Skeletal muscle cell (primary cell): ENCODE data around the gene NUDT8.

Experiments used
- DNase-seq: peaks from one replicate; pipeline ENCODE4 v3.0.0-alpha.2; 2010; ENCODE audit warnings: low read depth
- H3K4me3 ChIP-seq: 2 replicates; pipeline ENCODE4 v1.5.1; 2011; ENCODE audit warnings: low read depth, mild to moderate bottlenecking, control low read depth, low read length, moderate library complexity

Gene NUDT8, protein sequence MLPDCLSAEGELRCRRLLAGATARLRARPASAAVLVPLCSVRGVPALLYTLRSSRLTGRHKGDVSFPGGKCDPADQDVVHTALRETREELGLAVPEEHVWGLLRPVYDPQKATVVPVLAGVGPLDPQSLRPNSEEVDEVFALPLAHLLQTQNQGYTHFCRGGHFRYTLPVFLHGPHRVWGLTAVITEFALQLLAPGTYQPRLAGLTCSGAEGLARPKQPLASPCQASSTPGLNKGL

DNA sequence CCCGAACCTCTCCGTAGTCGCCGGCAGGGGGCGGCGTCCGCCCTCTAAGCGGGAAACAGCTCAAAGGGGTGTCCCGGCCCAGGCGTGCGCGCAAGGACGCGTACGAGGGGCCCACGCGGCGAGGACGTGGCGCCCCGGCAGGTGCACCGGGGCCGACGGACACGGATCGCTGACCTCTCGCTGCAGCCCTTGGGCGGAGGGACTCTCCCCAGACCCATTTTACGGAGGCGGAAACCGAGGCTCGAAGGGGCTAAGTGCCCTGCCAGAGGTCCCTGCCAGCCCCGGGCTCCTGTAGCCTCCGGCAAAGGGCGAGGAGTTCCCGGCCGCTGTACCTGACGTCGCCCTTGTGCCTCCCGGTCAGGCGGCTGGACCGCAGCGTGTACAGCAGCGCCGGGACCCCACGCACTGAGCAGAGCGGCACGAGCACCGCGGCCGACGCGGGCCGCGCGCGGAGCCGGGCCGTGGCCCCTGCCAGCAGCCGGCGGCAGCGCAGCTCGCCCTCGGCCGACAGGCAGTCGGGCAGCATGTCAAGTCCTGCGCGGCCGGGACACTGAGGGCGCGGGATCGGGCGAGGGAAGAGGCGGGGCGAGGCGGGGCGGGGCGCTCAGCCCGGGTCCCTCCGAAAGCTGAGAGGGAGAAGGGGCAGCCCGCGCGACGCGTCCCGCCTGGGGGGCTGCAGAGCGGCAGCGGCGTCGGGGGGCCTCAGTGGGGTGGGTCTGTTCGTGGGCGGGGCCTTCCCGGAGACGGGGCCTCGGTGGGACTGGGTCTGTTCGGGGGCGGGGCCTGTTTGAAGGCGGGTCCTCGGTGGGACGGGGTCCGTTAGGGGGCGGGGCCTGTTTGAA, at the start of gene NUDT8:
TSS of gene NUDT8 (minus strand) at position 552 of the 842 bp plus-strand sequence. CDS start at position 526, 26 bp downstream.
- H3K4me3 ChIP-seq = peak within 1 kb of the TSS; percentile 74
- DNase-seq = peak; percentile 21

DNA sequence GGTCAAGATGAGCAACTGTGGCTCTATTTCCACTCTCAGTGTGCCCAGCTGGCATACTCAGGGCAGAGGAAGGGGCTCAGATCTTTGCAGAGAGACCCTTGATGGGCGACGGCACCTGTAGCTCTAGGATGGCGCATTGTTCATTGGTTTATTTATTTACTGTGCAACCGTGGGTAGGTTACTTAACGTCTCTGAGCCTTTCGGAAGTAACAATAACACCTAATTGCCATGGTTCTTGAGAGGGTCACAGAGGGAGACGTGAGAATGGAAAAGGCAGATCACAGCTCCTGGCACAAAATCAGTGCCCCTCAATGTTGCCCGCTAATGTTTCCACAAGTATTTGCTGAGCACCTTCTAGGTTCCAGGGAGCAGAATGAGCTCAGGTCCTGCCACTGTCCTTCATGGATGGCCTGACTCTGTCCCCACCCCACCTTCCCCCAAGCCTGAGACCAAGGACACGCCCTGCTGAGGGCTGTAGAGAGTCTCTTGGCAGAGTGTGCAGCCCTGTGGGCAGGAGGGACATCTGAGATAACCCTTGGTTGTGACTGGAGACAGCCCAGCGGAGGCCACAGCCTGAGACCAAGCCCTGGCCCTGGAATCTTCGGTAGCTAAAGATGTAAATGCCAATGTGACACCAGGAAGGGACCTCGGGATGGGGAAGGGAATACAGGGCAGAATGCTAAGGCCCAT, 45.5 kb upstream of the NUDT8 start:
- no peak for DNase-seq
- no peak overlapping the region for H3K4me3 ChIP-seq

DNA sequence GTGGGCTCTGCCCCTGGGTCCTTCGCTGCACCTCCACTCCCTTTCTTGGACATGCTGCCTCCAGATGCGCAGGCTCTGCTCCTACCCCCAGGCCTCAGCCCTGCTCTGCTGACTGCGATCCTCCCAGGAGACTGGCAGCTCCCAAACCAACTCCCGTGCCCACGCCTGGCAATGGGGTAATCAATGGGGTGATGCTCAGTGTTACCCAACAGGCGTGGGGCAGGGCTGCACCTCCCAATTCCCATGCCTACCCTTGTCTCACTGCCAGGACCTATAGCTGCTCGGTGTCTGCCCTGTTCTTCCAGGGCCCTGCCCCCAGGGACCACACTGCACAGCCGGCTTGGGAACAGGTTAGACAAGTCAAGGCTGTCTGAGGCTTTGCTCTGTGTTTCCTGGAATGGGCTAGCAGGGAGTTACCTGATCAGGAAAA, 44.7 kb upstream of the NUDT8 start, which contains the start of gene ALDH3B2:
TSS of gene ALDH3B2 (minus strand) at position 182 of the 430 bp plus-strand sequence. CDS start 7,688 bp downstream, outside the sequence.
- H3K4me3 ChIP-seq = no peak within 1 kb of the TSS
- no peak for DNase-seq

DNA sequence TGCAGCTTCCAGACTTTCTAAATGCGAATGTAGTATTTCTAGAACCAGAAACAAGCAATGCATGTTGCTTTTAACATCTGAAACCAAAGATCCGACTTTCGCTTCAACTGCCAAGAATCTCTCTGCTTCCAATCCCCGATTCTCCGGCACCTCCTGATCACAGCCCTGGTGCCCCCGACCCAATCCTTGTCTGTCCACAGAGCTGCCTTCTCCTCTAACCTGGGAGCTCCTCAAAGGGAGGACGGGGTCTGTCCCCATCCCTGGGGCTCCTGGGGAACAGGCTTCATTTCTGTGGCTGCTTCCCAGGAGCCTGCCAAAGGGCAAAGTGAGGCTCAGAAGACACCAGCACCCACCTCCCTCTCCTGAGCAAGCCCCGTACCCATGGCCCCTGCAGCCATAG, 44.2 kb upstream of the NUDT8 start:
- no peak for DNase-seq
- H3K4me3 ChIP-seq = no peak overlapping the region

DNA sequence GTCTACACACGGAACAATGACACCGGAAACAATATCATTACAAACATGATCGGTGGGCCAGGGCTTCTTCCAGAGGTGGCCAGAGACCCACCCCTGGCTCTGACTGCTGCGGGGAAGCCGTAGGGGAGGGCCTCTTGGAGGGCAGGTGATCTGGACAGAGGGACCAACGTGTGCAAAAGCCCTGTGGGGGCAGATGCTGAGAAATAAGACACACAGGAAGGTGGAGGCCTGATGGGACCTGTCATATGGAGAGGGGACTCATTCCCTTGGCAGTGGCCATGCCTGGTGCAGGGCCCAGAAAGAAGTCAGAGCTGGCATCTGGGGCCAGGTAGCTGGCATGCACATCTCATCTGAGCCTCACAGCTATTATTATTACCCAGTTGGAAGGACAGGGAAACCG, 43.6 kb upstream of the NUDT8 start:
- DNase-seq = no peak
- no peak overlapping the region for H3K4me3 ChIP-seq

DNA sequence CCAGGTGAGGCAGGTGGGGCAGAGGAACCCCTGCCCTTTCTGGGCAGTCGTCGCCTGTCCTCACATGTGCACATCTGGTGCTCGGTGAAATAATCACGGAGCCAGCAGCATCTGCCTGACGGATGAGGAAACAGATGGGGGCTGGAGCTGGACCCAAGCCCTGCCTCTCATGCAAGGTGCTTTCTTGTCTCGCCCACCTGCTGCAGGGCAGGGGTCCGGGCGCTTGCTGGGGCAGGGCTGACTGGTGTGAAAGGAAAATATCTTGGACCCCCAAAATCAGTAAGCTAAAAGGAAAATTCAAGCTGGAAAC, 41.4 kb upstream of the NUDT8 start:
- no peak overlapping the region for H3K4me3 ChIP-seq
- no peak for DNase-seq

DNA sequence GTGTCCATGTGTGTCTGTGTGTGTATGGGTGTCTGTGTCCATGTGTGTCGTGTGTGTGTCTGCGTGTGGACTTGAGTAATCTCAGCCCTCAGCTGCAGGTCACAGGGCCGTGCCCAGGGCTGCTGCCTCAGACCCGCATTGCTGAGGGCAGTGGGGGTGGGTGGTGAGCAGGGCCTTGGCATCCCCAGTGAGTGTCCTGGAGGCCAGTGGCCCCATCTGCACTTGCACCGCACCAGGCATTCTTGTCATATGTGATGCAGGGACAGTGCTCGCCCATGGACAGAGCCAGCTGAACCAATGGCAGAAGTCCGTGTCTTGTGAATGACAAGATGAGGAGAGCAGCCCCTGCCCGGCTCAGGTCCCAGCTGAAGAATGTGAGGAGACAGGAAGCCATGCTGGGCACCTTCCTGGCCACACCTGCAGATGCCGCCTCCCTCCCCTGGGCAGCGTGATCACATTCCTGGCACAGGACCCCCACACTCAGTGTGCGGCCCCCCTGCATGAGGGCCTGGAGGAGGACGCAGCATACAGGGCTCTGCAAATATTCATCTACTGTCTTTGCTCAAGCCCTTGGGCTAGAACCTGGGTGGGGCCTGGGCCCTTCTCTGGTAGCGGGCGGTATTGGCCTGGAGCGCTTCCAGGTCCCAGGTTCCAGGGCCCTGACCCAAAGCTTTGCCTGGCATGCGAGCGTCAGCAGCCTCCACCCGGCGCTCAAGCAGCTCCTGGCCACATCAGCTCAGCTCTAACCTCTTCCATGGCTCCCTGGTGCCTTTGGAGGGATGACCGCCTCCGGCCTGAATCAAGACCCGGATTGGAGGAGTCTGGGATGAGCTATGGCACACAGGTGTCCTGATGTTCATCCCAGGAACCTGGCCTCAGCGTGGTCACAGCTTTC, 40.8 kb upstream of the NUDT8 start:
- DNase-seq = no peak
- no peak overlapping the region for H3K4me3 ChIP-seq

DNA sequence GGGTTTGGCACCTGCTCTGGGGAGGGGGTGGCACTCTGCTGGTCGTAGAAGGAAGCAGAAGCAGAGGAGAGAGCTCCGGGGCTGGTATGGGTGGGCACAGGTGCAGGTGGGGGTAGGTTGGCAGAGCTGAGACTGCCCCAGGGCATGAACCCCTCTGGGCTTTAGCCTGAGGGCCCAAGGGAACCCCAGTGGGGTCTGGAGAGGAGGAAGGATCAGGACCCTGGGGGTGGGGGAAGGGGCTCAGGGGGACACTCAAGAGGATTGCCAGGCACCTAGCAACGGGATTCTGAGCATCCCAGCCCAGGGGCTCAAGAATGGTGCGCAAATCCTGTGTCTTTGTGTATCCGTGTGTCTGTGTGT, 38.4 kb upstream of the NUDT8 start:
- no peak for DNase-seq
- no peak overlapping the region for H3K4me3 ChIP-seq

- DNase-seq = no peak
- H3K4me3 ChIP-seq = no peak overlapping the region
Observed at GRCh38 chr11:67667490-67668191, 37.9 kb upstream of the NUDT8 start.

DNA sequence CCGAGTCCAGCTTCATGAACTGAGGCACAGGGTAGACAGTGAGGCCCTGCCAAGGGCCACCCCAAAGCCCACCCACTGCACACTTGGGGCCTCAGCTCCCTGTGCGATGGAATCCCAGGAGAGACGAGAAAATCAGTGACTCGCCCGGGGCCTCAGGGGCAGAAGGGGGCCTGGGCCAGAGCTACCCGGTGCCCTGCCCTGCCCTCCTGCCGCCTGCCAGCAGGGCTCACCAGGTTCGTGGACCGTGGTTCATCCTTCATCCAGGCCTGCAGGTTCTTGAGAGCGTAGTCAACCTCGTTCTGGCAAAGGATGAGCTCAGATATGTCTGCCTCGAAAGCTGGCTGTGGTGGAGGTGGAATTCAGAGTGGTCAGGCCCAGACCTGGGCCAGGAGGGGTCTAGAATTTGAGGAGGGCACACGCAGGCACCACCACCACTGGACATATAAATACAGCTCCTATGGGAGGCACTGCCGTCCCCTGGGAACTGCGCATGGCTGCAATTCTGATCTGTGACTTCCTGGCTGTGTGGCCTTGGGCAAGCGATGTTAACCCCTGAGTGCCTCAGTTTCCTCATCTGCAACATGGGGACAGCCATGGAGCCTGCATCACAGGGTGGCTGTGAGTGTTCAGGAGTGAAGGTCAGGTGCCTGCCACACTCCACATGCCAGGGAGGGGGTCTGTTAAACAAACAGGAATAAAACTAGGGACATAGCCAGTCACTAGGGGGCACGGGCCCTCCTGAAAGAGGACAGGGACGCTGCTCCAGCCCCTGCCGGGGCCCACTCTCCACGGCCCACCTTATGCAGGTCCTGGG, 37.1 kb upstream of the NUDT8 start:
- no peak for DNase-seq
- H3K4me3 ChIP-seq = no peak overlapping the region

- H3K4me3 ChIP-seq = no peak overlapping the region
- no peak for DNase-seq
Observed at GRCh38 chr11:67666303-67666645, 36.5 kb upstream of the NUDT8 start.

DNA sequence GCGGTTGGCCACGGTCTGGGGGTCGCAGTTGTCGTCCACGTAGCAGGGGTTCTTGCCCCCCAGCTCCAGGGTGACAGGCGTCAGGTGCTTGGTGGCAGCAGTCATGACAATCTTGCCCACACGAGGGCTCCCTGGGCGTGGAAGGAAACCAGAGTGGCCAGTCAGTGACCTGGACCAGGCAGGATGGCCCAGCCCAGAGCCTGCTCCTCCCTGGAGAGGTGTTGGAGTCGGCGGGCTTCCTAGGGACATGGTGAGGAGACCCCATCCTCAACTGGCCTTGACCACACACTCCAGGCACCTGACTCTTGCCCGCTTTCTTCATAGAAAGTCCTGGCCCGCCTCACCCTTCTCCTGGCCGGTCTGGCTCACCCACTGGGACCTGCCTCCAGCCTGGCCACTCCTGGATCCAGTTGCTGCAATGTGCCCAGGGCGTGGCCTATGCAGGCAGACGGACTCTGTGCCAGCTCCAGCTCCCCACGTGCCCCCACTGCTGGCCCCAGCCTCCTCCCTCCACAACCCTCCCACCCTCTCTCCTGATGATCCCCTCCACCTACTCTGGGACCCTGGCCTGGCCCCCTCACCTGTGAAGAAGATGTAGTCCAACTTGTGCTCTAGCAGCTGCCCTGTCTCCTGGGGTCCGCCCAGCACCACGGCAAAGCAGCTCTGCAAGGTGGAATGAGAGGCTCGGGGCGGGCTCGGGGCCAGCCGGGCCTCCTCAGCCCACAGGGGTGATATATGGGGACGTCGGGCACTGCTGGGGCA, 36.0 kb upstream of the NUDT8 start:
- DNase-seq = no peak
- no peak overlapping the region for H3K4me3 ChIP-seq

- DNase-seq = no peak
- H3K4me3 ChIP-seq = no peak overlapping the region
Observed at GRCh38 chr11:67664696-67665540, 35.2 kb upstream of the NUDT8 start.

- DNase-seq = no peak
- no peak overlapping the region for H3K4me3 ChIP-seq
Observed at GRCh38 chr11:67664213-67664585, 34.5 kb upstream of the NUDT8 start.

DNA sequence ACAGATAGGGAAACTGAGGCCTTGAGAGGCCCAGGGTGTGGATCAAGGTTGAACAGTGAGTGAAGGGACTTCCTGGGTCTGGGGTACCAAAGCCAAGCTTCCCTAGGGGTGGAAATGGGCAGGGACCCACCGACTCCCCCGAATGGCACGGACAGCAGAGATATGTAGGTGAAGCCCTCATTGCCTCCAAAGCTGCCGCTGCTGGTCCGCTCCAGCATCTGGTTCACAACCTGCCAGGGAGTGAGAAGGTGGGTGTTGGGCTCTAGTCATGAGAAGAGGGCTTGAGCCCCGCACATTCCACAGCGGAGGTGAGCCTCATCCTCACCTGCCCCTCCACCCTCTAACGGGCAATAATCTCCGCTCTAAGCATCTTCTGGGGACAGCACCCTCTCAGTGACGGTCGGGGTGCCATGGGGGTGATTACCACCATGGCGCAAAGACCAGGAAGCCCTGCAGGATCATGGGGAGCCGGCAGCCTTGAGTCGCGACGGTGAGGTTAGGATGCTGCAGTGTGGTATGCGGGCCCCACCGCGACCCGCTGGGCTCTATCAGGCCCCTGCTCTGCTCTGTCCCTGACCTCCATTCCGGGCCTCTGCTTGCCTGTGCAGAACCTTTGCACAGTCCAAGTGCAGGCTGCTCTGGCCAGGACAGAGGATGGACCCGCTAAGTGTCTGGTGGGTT, 33.9 kb upstream of the NUDT8 start:
- no peak for DNase-seq
- no peak overlapping the region for H3K4me3 ChIP-seq

GRCh38 chr11:67662835-67663531, 33.2 kb upstream of the NUDT8 start:
- no peak overlapping the region for H3K4me3 ChIP-seq
- no peak for DNase-seq
